BE2C (cell line): Measurements from ENCODE around the gene GPC6.

Experiments
- DNase-seq: peaks from one replicate; pipeline ENCODE4 v3.0.0-alpha.2; 2020
- H3K27me3 ChIP-seq: fragments of 250-450 bp; sonication (Bioruptor Pico); 2 replicates; pipeline ENCODE4 v1.5.1; 2020; ENCODE audit warnings: mild to moderate bottlenecking
- H3K36me3 ChIP-seq: fragments of 250-450 bp; sonication (Bioruptor Pico); 2 replicates; pipeline ENCODE4 v1.5.1; 2020; ENCODE audit warnings: mild to moderate bottlenecking
- H3K4me1 ChIP-seq: fragments of 250-450 bp; sonication (Bioruptor Pico); 2 replicates; pipeline ENCODE4 v1.5.1; 2020
- H3K4me3 ChIP-seq: 2 replicates; pipeline ENCODE4 v1.5.1; 2011; ENCODE audit warnings: low read depth, low read length
- H3K9me3 ChIP-seq: fragments of 250-450 bp; sonication (Bioruptor Pico); 2 replicates; pipeline ENCODE4 v1.5.1; 2020
- TF ChIP-seq, protein P1 (sequence below): IDR thresholded peaks from 2 replicates; pipeline ENCODE4 v1.5.1; 2012; ENCODE audit warnings: mild to moderate bottlenecking, low read depth, low read length

Gene GPC6

GRCh38 chr13:93621966-93622365 lies 395.4 kb downstream of the GPC6 start:
- H3K36me3 ChIP-seq, result no peaks in the 10 kb centered on the region
- no peaks in the 10 kb centered on the region for H3K9me3 ChIP-seq
- H3K27me3 ChIP-seq, result no peaks in the 10 kb centered on the region
- no peaks in the 10 kb centered on the region for H3K4me1 ChIP-seq
- TF ChIP-seq, protein P1, sequence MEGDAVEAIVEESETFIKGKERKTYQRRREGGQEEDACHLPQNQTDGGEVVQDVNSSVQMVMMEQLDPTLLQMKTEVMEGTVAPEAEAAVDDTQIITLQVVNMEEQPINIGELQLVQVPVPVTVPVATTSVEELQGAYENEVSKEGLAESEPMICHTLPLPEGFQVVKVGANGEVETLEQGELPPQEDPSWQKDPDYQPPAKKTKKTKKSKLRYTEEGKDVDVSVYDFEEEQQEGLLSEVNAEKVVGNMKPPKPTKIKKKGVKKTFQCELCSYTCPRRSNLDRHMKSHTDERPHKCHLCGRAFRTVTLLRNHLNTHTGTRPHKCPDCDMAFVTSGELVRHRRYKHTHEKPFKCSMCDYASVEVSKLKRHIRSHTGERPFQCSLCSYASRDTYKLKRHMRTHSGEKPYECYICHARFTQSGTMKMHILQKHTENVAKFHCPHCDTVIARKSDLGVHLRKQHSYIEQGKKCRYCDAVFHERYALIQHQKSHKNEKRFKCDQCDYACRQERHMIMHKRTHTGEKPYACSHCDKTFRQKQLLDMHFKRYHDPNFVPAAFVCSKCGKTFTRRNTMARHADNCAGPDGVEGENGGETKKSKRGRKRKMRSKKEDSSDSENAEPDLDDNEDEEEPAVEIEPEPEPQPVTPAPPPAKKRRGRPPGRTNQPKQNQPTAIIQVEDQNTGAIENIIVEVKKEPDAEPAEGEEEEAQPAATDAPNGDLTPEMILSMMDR, result no peak
- no peak for DNase-seq
- no peak overlapping the region for H3K4me3 ChIP-seq

GRCh38 chr13:93624311-93624777 lies 397.7 kb downstream of the GPC6 start:
- DNase-seq, result no peak
- TF ChIP-seq, protein P1, result no peak

GRCh38 chr13:93625536-93625935 lies 398.9 kb downstream of the GPC6 start:
- TF ChIP-seq, protein P1, result no peak
- H3K27me3 ChIP-seq, result no peaks in the 10 kb centered on the region
- H3K4me1 ChIP-seq, result no peaks in the 10 kb centered on the region; the same call in 1 of the 2 replicates
- DNase-seq, result no peak
- H3K9me3 ChIP-seq, result no peaks in the 10 kb centered on the region
- no peaks in the 10 kb centered on the region for H3K36me3 ChIP-seq
- no peak overlapping the region for H3K4me3 ChIP-seq

More at GRCh38 chr13:93624311-93624777, 397.7 kb downstream of the GPC6 start:
- Histone ChIP-seq H3K9me3 (no peaks in the 10 kb centered on the region), H3K4me1 (no peaks in the 10 kb centered on the region; the same call in 1 of the 2 replicates), H3K36me3 (no peaks in the 10 kb centered on the region), H3K4me3 (no peak overlapping the region), H3K27me3 (no peaks in the 10 kb centered on the region)

- H3K4me1 ChIP-seq, result no peaks in the 10 kb centered on the region; the same call in 1 of the 2 replicates
- H3K9me3 ChIP-seq, result no peaks in the 10 kb centered on the region
- H3K27me3 ChIP-seq, result no peaks in the 10 kb centered on the region
- H3K36me3 ChIP-seq, result no peaks in the 10 kb centered on the region
- no peak overlapping the region for H3K4me3 ChIP-seq
- TF ChIP-seq, protein P1, result no peak
- no peak for DNase-seq
Observed at GRCh38 chr13:93628136-93628797, 401.7 kb downstream of the GPC6 start.

GRCh38 chr13:93635616-93636032 lies 409.0 kb downstream of the GPC6 start:
- Histone ChIP-seq H3K36me3 (no peaks in the 10 kb centered on the region), H3K9me3 (no peaks in the 10 kb centered on the region), H3K4me1 (no peaks in the 10 kb centered on the region), H3K4me3 (no peak overlapping the region), H3K27me3 (no peaks in the 10 kb centered on the region)
- DNase-seq, result no peak
- TF ChIP-seq, protein P1, result no peak

- TF ChIP-seq, protein P1, result no peak
- no peaks in the 10 kb centered on the region for H3K9me3 ChIP-seq
- no peak overlapping the region for H3K4me3 ChIP-seq
- H3K4me1 ChIP-seq, result no peaks in the 10 kb centered on the region
- H3K36me3 ChIP-seq, result no peaks in the 10 kb centered on the region
- no peak for DNase-seq
- H3K27me3 ChIP-seq, result no peaks in the 10 kb centered on the region
Observed at GRCh38 chr13:93637852-93638251, 411.2 kb downstream of the GPC6 start.
